ENCODE data around the gene PTPRB. TPM values are rescaled to one million over a fixed set of nuclear protein-coding genes. Genes with fewer than 3 reads are reported as not detected.

Gene PTPRB
- not detected in 2 replicates for total RNA-seq

DNA sequence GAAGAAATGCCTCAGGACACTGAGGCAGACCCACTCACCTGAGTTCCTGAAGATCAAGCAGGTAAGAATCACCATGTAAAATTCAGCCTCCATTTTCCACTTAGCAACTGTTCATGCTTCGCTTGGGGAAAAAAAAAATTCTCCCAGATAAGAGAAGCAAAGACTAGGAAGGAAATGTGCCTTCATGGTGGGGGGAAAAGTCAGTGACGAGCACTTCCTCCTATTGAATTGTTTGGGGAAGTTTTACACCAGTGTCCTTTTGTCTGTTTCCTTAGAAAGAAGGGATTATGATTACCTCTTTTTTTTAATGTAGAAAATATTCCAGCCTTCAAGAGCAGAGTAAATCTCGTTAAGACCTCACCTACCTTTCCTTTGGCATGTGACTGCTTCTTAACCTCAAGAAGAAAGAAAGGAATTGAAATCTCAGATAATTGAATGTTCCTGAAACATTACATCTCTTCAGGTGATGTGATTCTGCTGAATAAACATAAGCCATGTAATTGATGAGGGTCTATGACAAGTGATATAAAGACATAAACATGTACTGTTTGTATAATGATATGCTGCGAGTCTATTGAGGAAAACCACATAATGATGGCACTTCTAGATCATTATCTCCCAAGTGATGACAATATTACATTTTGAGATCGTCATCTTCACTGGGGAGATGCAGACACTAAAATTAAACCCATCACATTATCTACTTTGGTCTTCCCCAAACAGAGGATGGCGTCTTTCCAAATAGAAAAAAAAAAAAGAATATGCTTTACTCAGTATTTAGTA is at the start of gene PTPRB:
PTPRB (minus strand) TSS at position 127 of the 783 bp plus-strand sequence; CDS start at position 93, 34 bp downstream.
- H3K27ac Mint-ChIP-seq, result no peak within 1 kb of the TSS
- ChIA-PET POLR2A (no interaction called here), CTCF (no interaction called here)

GRCh38 chr12:70686907-70687306 is 49.7 kb upstream of the PTPRB start:
- ATAC-seq (ENCODE audit: low read depth), result no peak
- H3K4me3 Mint-ChIP-seq, result no peak overlapping the region
- TF ChIP-seq, protein P1, sequence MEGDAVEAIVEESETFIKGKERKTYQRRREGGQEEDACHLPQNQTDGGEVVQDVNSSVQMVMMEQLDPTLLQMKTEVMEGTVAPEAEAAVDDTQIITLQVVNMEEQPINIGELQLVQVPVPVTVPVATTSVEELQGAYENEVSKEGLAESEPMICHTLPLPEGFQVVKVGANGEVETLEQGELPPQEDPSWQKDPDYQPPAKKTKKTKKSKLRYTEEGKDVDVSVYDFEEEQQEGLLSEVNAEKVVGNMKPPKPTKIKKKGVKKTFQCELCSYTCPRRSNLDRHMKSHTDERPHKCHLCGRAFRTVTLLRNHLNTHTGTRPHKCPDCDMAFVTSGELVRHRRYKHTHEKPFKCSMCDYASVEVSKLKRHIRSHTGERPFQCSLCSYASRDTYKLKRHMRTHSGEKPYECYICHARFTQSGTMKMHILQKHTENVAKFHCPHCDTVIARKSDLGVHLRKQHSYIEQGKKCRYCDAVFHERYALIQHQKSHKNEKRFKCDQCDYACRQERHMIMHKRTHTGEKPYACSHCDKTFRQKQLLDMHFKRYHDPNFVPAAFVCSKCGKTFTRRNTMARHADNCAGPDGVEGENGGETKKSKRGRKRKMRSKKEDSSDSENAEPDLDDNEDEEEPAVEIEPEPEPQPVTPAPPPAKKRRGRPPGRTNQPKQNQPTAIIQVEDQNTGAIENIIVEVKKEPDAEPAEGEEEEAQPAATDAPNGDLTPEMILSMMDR (IDR thresholded peaks at IDR 0.05), result no peak
- H3K36me3 Mint-ChIP-seq (ENCODE audit: low read depth), result no peaks in the 10 kb centered on the region
- no peaks in the 10 kb centered on the region for H3K4me1 Mint-ChIP-seq
- no peaks in the 10 kb centered on the region for H3K9me3 Mint-ChIP-seq
- ChIA-PET POLR2A (no interaction called here), CTCF (no interaction called here)
- intact Hi-C loops (cut with micrococcal nuclease), result no loop called here
- DNase-seq, result no peak
- peaks cover 5% of the 10 kb centered on the region for H3K27me3 Mint-ChIP-seq
- no peak overlapping the region for H3K27ac Mint-ChIP-seq

More for the DNA sequence above, at the start of gene PTPRB:
- Mint-ChIP-seq H3K36me3 (ENCODE audit: low read depth) (no peaks in the 10 kb centered on the region), H3K4me3 (no peak within 1 kb of the TSS), H3K9me3 (no peaks in the 10 kb centered on the region), H3K4me1 (no peaks in the 10 kb centered on the region), H3K27me3 (peaks cover 10% of the 10 kb centered on the region)
- intact Hi-C loops (cut with micrococcal nuclease), result no loop called here
- ATAC-seq (ENCODE audit: low read depth) (no peak), DNase-seq (no peak)
- TF ChIP-seq, protein P1 (IDR thresholded peaks at IDR 0.05), result no peak

- ATAC-seq (ENCODE audit: low read depth), result no peak
- Mint-ChIP-seq H3K27ac (no peak overlapping the region), H3K36me3 (ENCODE audit: low read depth) (no peaks in the 10 kb centered on the region), H3K4me3 (no peak overlapping the region), H3K27me3 (peaks cover 5% of the 10 kb centered on the region), H3K9me3 (no peaks in the 10 kb centered on the region), H3K4me1 (no peaks in the 10 kb centered on the region)
- ChIA-PET POLR2A (no interaction called here), CTCF (no interaction called here)
- no peak for DNase-seq
- intact Hi-C loops (cut with micrococcal nuclease), result no loop called here
- TF ChIP-seq, protein P1 (IDR thresholded peaks at IDR 0.05), result no peak
Observed at GRCh38 chr12:70686299-70686698, 49.1 kb upstream of the PTPRB start.

GRCh38 chr12:70683976-70684375 is 46.7 kb upstream of the PTPRB start:
- peaks cover 7% of the 10 kb centered on the region for H3K27me3 Mint-ChIP-seq
- intact Hi-C loops (cut with micrococcal nuclease), result no loop called here
- ATAC-seq (ENCODE audit: low read depth) (no peak), DNase-seq (no peak)
- H3K36me3 Mint-ChIP-seq (ENCODE audit: low read depth), result no peaks in the 10 kb centered on the region
- ChIA-PET CTCF (no interaction called here), POLR2A (no interaction called here)
- no peak overlapping the region for H3K27ac Mint-ChIP-seq
- H3K4me3 Mint-ChIP-seq, result no peak overlapping the region
- TF ChIP-seq, protein P1 (IDR thresholded peaks at IDR 0.05), result no peak
- H3K4me1 Mint-ChIP-seq, result no peaks in the 10 kb centered on the region
- H3K9me3 Mint-ChIP-seq, result no peaks in the 10 kb centered on the region

DNA sequence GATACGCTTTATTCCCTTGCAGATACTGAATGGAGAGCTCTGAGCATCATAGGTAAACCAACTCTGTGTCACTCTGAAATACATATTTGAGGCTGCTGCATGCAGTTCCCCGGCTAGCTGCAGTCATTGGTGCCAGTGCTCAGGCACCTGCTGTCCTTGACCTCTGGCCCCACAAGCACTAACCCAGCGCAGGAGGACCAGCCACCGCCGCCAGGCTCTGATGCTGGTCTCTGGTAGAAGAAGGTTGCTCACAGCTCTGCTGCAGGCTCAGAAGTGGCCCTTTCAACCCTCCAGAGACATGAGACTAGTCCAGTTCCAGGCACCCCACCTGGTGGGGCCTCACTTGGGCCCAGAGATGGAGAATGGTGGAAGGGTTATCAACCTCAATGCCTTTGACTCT is 34.5 kb upstream of the PTPRB start:
- ATAC-seq (ENCODE audit: low read depth), result no peak

More for the DNA sequence above, 34.5 kb upstream of the PTPRB start:
- Mint-ChIP-seq H3K36me3 (ENCODE audit: low read depth) (no peaks in the 10 kb centered on the region), H3K9me3 (no peaks in the 10 kb centered on the region), H3K27me3 (no peaks in the 10 kb centered on the region), H3K27ac (no peak overlapping the region), H3K4me3 (no peak overlapping the region), H3K4me1 (no peaks in the 10 kb centered on the region)
- POLR2A ChIA-PET, result no interaction called here
- TF ChIP-seq, protein P1 (IDR thresholded peaks at IDR 0.05), result no peak
- CTCF ChIA-PET, result no interaction called here
- intact Hi-C loops (cut with micrococcal nuclease), result no loop called here
- no peak for DNase-seq
